Measurements from ENCODE around the gene TSNAXIP1. TPM values are rescaled to one million over a fixed set of nuclear protein-coding genes. Genes with fewer than 3 reads are reported as not detected.

The TSNAXIP1 gene
- total and polyA plus RNA-seq, 9 of the 15 experiments (the other 6 are each of a cell fraction or from before 2014, with no cell fraction given): 0.03 to 0.24 (median 0.11) TPM; not detected in 4

DNA sequence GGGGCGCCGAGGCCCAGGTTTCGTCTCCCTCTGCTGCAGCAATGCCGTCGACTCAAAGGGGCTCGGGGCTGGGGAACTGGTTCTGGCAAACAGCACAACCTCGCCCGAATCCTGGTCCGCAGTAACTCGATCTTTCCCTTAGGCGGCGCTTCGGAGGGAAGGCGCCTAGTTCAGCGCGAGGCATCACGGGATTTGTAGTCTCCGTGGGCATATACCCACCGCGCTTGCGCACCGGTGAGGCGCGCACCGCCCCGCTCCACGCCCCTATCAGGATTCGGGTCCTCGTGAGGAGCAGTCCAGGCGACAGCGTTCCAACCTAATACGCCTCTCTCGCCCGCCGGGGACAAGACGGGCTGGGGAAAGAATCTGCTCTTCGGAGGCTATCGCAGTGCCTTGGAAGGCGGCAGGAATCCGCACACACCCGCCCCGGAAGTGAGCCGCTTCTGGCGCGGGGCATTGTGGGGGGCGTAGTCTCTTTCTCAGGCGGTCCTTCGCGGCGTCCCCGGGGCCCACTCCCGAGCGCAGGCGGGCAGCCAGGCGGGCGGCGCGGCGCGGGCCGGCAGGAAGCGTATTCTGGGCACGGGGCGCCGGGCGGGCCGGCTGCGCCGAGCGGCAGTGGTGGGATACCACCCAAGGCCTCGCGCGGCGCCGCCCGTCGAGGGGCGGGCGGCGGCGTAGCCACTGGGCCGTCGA, 35.3 kb downstream of the TSNAXIP1 start, which contains the start of gene THAP11 (continued):
- TF ChIP-seq CREB3L1 (IDR thresholded peaks at IDR 0.05; ENCODE audit: borderline replicate concordance, low read depth): peak; percentile 95
- no peak for TF ChIP-seq ZNF57 (CRISPR knock-in tag; IDR thresholded peaks at IDR 0.05)
- TF ChIP-seq, protein P1, sequence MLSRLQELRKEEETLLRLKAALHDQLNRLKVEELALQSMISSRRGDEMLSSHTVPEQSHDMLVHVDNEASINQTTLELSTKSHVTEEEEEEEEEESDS (CRISPR knock-in tag; IDR thresholded peaks at IDR 0.05): no peak
- no peak; the same call in 1 of the 2 replicates for TF ChIP-seq MBD1 (CRISPR knock-in tag; IDR thresholded peaks at IDR 0.05)
- no peak for TF ChIP-seq ZNF23 (CRISPR knock-in tag; IDR thresholded peaks at IDR 0.05)
- 0 out of 2 replicates have a peak, but pooled peaks have one; percentile 18 for TF ChIP-seq ZNF24 (IDR thresholded peaks at IDR 0.05)
- TF ChIP-seq, protein P2, sequence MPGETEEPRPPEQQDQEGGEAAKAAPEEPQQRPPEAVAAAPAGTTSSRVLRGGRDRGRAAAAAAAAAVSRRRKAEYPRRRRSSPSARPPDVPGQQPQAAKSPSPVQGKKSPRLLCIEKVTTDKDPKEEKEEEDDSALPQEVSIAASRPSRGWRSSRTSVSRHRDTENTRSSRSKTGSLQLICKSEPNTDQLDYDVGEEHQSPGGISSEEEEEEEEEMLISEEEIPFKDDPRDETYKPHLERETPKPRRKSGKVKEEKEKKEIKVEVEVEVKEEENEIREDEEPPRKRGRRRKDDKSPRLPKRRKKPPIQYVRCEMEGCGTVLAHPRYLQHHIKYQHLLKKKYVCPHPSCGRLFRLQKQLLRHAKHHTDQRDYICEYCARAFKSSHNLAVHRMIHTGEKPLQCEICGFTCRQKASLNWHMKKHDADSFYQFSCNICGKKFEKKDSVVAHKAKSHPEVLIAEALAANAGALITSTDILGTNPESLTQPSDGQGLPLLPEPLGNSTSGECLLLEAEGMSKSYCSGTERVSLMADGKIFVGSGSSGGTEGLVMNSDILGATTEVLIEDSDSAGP (CRISPR knock-in tag; IDR thresholded peaks at IDR 0.05): no peak; the same call in 1 of the 2 replicates
- TF ChIP-seq, protein P3, sequence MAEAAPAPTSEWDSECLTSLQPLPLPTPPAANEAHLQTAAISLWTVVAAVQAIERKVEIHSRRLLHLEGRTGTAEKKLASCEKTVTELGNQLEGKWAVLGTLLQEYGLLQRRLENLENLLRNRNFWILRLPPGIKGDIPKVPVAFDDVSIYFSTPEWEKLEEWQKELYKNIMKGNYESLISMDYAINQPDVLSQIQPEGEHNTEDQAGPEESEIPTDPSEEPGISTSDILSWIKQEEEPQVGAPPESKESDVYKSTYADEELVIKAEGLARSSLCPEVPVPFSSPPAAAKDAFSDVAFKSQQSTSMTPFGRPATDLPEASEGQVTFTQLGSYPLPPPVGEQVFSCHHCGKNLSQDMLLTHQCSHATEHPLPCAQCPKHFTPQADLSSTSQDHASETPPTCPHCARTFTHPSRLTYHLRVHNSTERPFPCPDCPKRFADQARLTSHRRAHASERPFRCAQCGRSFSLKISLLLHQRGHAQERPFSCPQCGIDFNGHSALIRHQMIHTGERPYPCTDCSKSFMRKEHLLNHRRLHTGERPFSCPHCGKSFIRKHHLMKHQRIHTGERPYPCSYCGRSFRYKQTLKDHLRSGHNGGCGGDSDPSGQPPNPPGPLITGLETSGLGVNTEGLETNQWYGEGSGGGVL (CRISPR knock-in tag; IDR thresholded peaks at IDR 0.05): no peak
- no peak for TF ChIP-seq SAFB (IDR thresholded peaks at IDR 0.05; ENCODE audit: borderline replicate concordance, low read depth, low read length)
- TF ChIP-seq E2F6 (IDR thresholded peaks at IDR 0.05; ENCODE audit: borderline replicate concordance in 1 of 2, extremely low read depth in 1 of 2, insufficient read depth in 1 of 2, insufficient read length in 1 of 2, low read depth in 1 of 2, low read length in 1 of 2, poor library complexity in 1 of 2, severe bottlenecking in 1 of 2): peak in 1 of 2 experiments; percentile 77
- TF ChIP-seq MTA2 (IDR thresholded peaks at IDR 0.05; ENCODE audit: low read depth): no peak
- TF ChIP-seq, protein P4, sequence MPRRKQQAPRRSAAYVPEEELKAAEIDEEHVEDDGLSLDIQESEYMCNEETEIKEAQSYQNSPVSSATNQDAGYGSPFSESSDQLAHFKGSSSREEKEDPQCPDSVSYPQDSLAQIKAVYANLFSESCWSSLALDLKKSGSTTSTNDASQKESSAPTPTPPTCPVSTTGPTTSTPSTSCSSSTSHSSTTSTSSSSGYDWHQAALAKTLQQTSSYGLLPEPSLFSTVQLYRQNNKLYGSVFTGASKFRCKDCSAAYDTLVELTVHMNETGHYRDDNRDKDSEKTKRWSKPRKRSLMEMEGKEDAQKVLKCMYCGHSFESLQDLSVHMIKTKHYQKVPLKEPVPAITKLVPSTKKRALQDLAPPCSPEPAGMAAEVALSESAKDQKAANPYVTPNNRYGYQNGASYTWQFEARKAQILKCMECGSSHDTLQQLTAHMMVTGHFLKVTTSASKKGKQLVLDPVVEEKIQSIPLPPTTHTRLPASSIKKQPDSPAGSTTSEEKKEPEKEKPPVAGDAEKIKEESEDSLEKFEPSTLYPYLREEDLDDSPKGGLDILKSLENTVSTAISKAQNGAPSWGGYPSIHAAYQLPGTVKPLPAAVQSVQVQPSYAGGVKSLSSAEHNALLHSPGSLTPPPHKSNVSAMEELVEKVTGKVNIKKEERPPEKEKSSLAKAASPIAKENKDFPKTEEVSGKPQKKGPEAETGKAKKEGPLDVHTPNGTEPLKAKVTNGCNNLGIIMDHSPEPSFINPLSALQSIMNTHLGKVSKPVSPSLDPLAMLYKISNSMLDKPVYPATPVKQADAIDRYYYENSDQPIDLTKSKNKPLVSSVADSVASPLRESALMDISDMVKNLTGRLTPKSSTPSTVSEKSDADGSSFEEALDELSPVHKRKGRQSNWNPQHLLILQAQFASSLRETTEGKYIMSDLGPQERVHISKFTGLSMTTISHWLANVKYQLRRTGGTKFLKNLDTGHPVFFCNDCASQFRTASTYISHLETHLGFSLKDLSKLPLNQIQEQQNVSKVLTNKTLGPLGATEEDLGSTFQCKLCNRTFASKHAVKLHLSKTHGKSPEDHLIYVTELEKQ (CRISPR knock-in tag; IDR thresholded peaks at IDR 0.05): no peak
- peak; percentile 74 for TF ChIP-seq KLF13 (tag; IDR thresholded peaks at IDR 0.05; ENCODE audit: borderline replicate concordance, low read depth)

Measured in K562 (cell line).